DND-41 (cell line): Measurements from ENCODE around the gene PLA2G4E.

Source experiments
- EZH2 ChIP-seq: IDR thresholded peaks from 3 replicates; pipeline ENCODE4 v1.6.1; 2012; ENCODE audit warnings: borderline replicate concordance, low read depth, mild to moderate bottlenecking, moderate library complexity, low read length, inconsistent platforms; ENCODE audit not compliant: severe bottlenecking
- TF ChIP-seq, protein P1 (sequence below): IDR thresholded peaks from 2 replicates; pipeline ENCODE4 v1.5.1; 2012; ENCODE audit warnings: borderline replicate concordance, low read length, moderate library complexity, mild to moderate bottlenecking; ENCODE audit not compliant: poor library complexity, severe bottlenecking; ENCODE audit errors: extremely low read depth

DNA sequence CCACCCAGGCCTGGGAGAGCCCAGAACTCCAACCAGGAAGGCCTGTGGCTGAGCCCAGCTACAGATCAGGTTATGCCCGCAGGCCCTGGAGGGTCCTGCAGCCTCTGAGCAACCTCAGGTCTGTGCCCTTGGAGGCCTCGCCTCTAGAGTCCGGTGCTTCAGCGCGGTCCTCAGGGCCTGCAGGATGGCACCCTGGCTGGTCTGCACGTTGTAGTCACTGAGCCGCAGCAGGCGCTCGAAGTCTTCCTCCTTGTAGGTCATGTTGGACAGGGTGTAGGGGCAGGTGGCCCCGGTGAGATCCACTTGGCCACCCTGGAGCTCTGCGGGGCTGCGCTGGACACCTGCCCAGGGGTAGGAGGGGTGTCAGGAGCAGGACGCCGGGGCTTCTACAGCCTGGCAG lies 47.8 kb upstream of the PLA2G4E start:
- TF ChIP-seq, protein P1, sequence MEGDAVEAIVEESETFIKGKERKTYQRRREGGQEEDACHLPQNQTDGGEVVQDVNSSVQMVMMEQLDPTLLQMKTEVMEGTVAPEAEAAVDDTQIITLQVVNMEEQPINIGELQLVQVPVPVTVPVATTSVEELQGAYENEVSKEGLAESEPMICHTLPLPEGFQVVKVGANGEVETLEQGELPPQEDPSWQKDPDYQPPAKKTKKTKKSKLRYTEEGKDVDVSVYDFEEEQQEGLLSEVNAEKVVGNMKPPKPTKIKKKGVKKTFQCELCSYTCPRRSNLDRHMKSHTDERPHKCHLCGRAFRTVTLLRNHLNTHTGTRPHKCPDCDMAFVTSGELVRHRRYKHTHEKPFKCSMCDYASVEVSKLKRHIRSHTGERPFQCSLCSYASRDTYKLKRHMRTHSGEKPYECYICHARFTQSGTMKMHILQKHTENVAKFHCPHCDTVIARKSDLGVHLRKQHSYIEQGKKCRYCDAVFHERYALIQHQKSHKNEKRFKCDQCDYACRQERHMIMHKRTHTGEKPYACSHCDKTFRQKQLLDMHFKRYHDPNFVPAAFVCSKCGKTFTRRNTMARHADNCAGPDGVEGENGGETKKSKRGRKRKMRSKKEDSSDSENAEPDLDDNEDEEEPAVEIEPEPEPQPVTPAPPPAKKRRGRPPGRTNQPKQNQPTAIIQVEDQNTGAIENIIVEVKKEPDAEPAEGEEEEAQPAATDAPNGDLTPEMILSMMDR: no peak
- no peak for TF ChIP-seq EZH2
